Osteoblast (primary cell): ENCODE measurements around the gene ATXN2. TPM values are rescaled to one million over a fixed set of nuclear protein-coding genes. Genes with fewer than 3 reads are reported as not detected.

ENCODE experiments used
- DNase-seq: peaks from one replicate; pipeline ENCODE4 v3.0.0; 2011; ENCODE audit warnings: low spot score, mixed read lengths; ENCODE audit not compliant: insufficient read length; ENCODE audit errors: missing footprints
- H2AFZ ChIP-seq: 2 replicates; pipeline ENCODE4 v1.6.0; 2011; ENCODE audit warnings: mild to moderate bottlenecking, low read length
- H3K27ac ChIP-seq: 2 replicates; pipeline ENCODE4 v1.5.1; 2011; ENCODE audit warnings: mild to moderate bottlenecking, low read depth, low read length, moderate library complexity
- H3K27me3 ChIP-seq: 2 replicates; pipeline ENCODE4 v1.6.0; 2012; ENCODE audit warnings: mild to moderate bottlenecking, control low read depth, inconsistent platforms, low read length, moderate library complexity; ENCODE audit not compliant: insufficient read depth
- H3K36me3 ChIP-seq: 2 replicates; pipeline ENCODE4 v1.5.1; 2011; ENCODE audit warnings: mild to moderate bottlenecking, low read length, control low read depth, moderate library complexity; ENCODE audit not compliant: insufficient read depth
- H3K4me1 ChIP-seq: 2 replicates; pipeline ENCODE4 v1.5.1; 2011; ENCODE audit warnings: mild to moderate bottlenecking, low read length, control low read depth, moderate library complexity; ENCODE audit not compliant: insufficient read depth
- H3K4me2 ChIP-seq: 2 replicates; pipeline ENCODE4 v1.6.0; 2011; ENCODE audit warnings: mild to moderate bottlenecking, low read length; ENCODE audit not compliant: insufficient read depth
- H3K4me3 ChIP-seq: fragments of 200-600 bp; sonication (generic); 3 replicates; pipeline ENCODE4 v1.5.1; 2012; ENCODE audit warnings: mild to moderate bottlenecking, low read length, inconsistent platforms; ENCODE audit not compliant: insufficient read depth
- H3K79me2 ChIP-seq: 2 replicates; pipeline ENCODE4 v1.6.0; 2012; ENCODE audit warnings: mild to moderate bottlenecking, low read length, control low read depth, inconsistent platforms; ENCODE audit not compliant: insufficient read depth
- H3K9me3 ChIP-seq: 2 replicates; pipeline ENCODE4 v1.5.1; 2011; ENCODE audit warnings: low read depth, low read length, control low read depth
- H4K20me1 ChIP-seq: 2 replicates; pipeline ENCODE4 v1.6.0; 2012; ENCODE audit warnings: mild to moderate bottlenecking, low read length, control low read depth; ENCODE audit not compliant: insufficient read depth
- CTCF ChIP-seq: IDR thresholded peaks from 2 replicates; pipeline ENCODE4 v1.5.1; 2011; ENCODE audit warnings: mild to moderate bottlenecking, low read depth, low read length, moderate library complexity; ENCODE audit errors: extremely low read depth
- total RNA-seq: library from RNA; depleted of rRNA; stranded (reverse); fragments of >200 nt; gene quantifications from 2 replicates; pipeline ENCODE4 v1.2.3, GENCODE V29; 2012

Gene ATXN2
- total RNA-seq, 1 donor, result 39.4 TPM

- peaks cover 16% of the 10 kb centered on the region for H3K4me1 ChIP-seq
- peak overlapping the region; percentile 54 for H3K27ac ChIP-seq
- no peak overlapping the region for H2AFZ ChIP-seq
- DNase-seq, result peak; percentile 80
- H3K9me3 ChIP-seq, result no peaks in the 10 kb centered on the region
- H3K79me2 ChIP-seq, result peaks cover 98% of the 10 kb centered on the region
- H4K20me1 ChIP-seq, result peaks cover 70% of the 10 kb centered on the region
- H3K4me3 ChIP-seq, result no peak overlapping the region
- peaks cover 3% of the 10 kb centered on the region for H3K36me3 ChIP-seq
- H3K27me3 ChIP-seq, result no peaks in the 10 kb centered on the region
- peak overlapping the region; percentile 8 for H3K4me2 ChIP-seq
- no peak for TF ChIP-seq CTCF
Observed at GRCh38 chr12:111578276-111578970, 20.7 kb downstream of the ATXN2 start.

GRCh38 chr12:111574797-111575443, 24.2 kb downstream of the ATXN2 start:
- peaks cover 8% of the 10 kb centered on the region for H3K36me3 ChIP-seq
- H3K27me3 ChIP-seq, result no peaks in the 10 kb centered on the region
- no peak for TF ChIP-seq CTCF
- peaks cover 98% of the 10 kb centered on the region for H3K79me2 ChIP-seq
- no peak overlapping the region for H2AFZ ChIP-seq
- H4K20me1 ChIP-seq, result peaks cover 50% of the 10 kb centered on the region
- DNase-seq, result no peak
- peak overlapping the region; percentile 28 for H3K27ac ChIP-seq
- H3K4me1 ChIP-seq, result peaks cover 31% of the 10 kb centered on the region
- no peak overlapping the region for H3K4me2 ChIP-seq
- H3K4me3 ChIP-seq, result no peak overlapping the region
- H3K9me3 ChIP-seq, result no peaks in the 10 kb centered on the region

DNA sequence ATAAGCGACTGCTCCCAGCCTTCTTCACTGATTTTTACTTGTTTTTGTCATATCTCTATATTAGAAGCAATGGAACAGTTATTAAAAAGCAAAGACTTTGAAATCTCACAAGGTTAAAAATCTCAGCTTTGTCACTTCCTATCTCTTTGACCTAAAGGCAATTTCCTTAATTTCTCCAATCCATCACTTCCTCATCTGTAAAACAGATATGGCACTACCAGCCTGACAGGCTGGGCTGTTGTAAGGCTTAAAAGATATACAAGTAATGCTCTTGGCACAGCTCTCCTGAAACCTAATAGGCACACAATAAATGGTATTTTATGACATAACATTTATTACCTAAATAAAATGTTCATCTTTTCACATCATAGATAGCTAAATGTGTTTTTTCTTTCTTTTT, 25.6 kb downstream of the ATXN2 start:
- H3K9me3 ChIP-seq, result no peaks in the 10 kb centered on the region
- H2AFZ ChIP-seq, result no peak overlapping the region
- H3K79me2 ChIP-seq, result peaks cover 98% of the 10 kb centered on the region
- H3K4me3 ChIP-seq, result no peak overlapping the region
- H3K27ac ChIP-seq, result no peak overlapping the region
- DNase-seq, result no peak
- H3K36me3 ChIP-seq, result peaks cover 8% of the 10 kb centered on the region
- peaks cover 49% of the 10 kb centered on the region for H4K20me1 ChIP-seq
- peaks cover 34% of the 10 kb centered on the region for H3K4me1 ChIP-seq
- no peak overlapping the region for H3K4me2 ChIP-seq
- TF ChIP-seq CTCF, result no peak
- H3K27me3 ChIP-seq, result no peaks in the 10 kb centered on the region
